HEK293 (cell line): ENCODE measurements around the gene C19orf47.

ENCODE experiments used
- CTCF ChIA-PET: fragments of 350-600 bp; formaldehyde crosslinking; extraction: SDS; loops from one replicate; lab custom pipeline; 2021; ENCODE audit warnings: antibody characterized with exemption; lab: Yijun Ruan, JAX
- POLR2A ChIA-PET: fragments of 300-600 bp; formaldehyde crosslinking; extraction: SDS; loops from one replicate; lab custom pipeline; 2020; ENCODE audit warnings: antibody characterized with exemption, inconsistent platforms; lab: Yijun Ruan, JAX
- H3K27ac ChIP-seq: fragments of 200-500 bp; sonication (Bioruptor generic); 2 replicates; pipeline ENCODE4 v1.5.1; 2014; ENCODE audit warnings: low read depth, low read length, control low read depth, inconsistent platforms; ENCODE audit errors: extremely low read depth
- H3K36me3 ChIP-seq, 2 experiments: fragments of 200-500 bp in 1 of 2; sonication (Bioruptor generic) in 1 of 2; 1 replicate in 1 of 2; 2 replicates in 1 of 2; pipeline ENCODE4 v1.5.1; 2014 to 2017; ENCODE audit warnings: inconsistent platforms in 2 of 2, low read length in 2 of 2; ENCODE audit not compliant: control insufficient read depth in 2 of 2, insufficient read depth in 1 of 2
- H3K4me1 ChIP-seq: fragments of 200-500 bp; sonication (Bioruptor generic); 2 replicates; pipeline ENCODE4 v1.5.1; 2014; ENCODE audit warnings: mild to moderate bottlenecking, low read length, inconsistent platforms; ENCODE audit not compliant: control insufficient read depth, insufficient read depth
- H3K4me3 ChIP-seq: 2 replicates; pipeline ENCODE4 v1.5.1; 2011; ENCODE audit warnings: low read depth, mild to moderate bottlenecking, control low read depth, low read length, moderate library complexity
- H3K9me3 ChIP-seq: fragments of 200-500 bp; sonication (Bioruptor generic); 2 replicates; pipeline ENCODE4 v1.5.1; 2014; ENCODE audit warnings: low read depth, low read length, inconsistent platforms; ENCODE audit not compliant: control insufficient read depth, insufficient read depth
- KLF8 ChIP-seq: fragments of 450-650 bp; formaldehyde crosslinking; IDR thresholded peaks from 2 replicates; pipeline ENCODE4 v1.5.1; 2016; ENCODE audit warnings: missing biosample characterization, missing genetic modification characterization
- PRDM1 ChIP-seq: fragments of 450-650 bp; formaldehyde crosslinking; IDR thresholded peaks from 2 replicates; pipeline ENCODE4; 2016; ENCODE audit warnings: missing biosample characterization, missing genetic modification characterization
- PRDM10 ChIP-seq: fragments of 450-650 bp; formaldehyde crosslinking; IDR thresholded peaks from 2 replicates; pipeline ENCODE4 v1.5.1; 2016; ENCODE audit warnings: missing biosample characterization, missing genetic modification characterization
- SP2 ChIP-seq: fragments of 450-650 bp; formaldehyde crosslinking; IDR thresholded peaks from 2 replicates; pipeline ENCODE4 v1.5.1; 2016; ENCODE audit warnings: missing biosample characterization, missing genetic modification characterization
- TSHZ1 ChIP-seq: fragments of 450-650 bp; formaldehyde crosslinking; IDR thresholded peaks from 2 replicates; pipeline ENCODE4 v1.5.1; 2016; ENCODE audit warnings: missing biosample characterization, missing genetic modification characterization, borderline replicate concordance
- ZBTB17 ChIP-seq: fragments of 450-650 bp; formaldehyde crosslinking; IDR thresholded peaks from 2 replicates; pipeline ENCODE4 v1.5.1; 2016; ENCODE audit warnings: missing biosample characterization, missing genetic modification characterization
- ZBTB21 ChIP-seq: fragments of 450-650 bp; formaldehyde crosslinking; IDR thresholded peaks from 2 replicates; pipeline ENCODE4 v1.5.1; 2017; ENCODE audit warnings: missing biosample characterization, missing genetic modification characterization
- ZBTB44 ChIP-seq: fragments of 450-650 bp; IDR thresholded peaks from 2 replicates; pipeline ENCODE4 v1.5.1; 2018; ENCODE audit warnings: missing biosample characterization, mild to moderate bottlenecking, missing genetic modification characterization
- ZBTB6 ChIP-seq: fragments of 450-650 bp; formaldehyde crosslinking; IDR thresholded peaks from 2 replicates; pipeline ENCODE4 v1.5.1; 2017; ENCODE audit warnings: missing biosample characterization, missing genetic modification characterization
- ZBTB7A ChIP-seq: fragments of 450-650 bp; formaldehyde crosslinking; IDR thresholded peaks from 2 replicates; pipeline ENCODE4 v1.5.1; 2016; ENCODE audit warnings: low read depth, missing biosample characterization, missing genetic modification characterization
- ZNF121 ChIP-seq: fragments of 450-650 bp; formaldehyde crosslinking; IDR thresholded peaks from 2 replicates; pipeline ENCODE4 v1.5.1; 2016; ENCODE audit warnings: missing biosample characterization, missing genetic modification characterization
- ZNF311 ChIP-seq: fragments of 450-650 bp; formaldehyde crosslinking; IDR thresholded peaks from 2 replicates; pipeline ENCODE4 v1.5.1; 2017; ENCODE audit warnings: missing biosample characterization, missing genetic modification characterization, borderline replicate concordance
- ZNF362 ChIP-seq: fragments of 450-650 bp; formaldehyde crosslinking; IDR thresholded peaks from 2 replicates; pipeline ENCODE4 v1.5.1; 2016; ENCODE audit warnings: missing biosample characterization, missing genetic modification characterization
- ZNF398 ChIP-seq: fragments of 450-650 bp; formaldehyde crosslinking; IDR thresholded peaks from 2 replicates; pipeline ENCODE4 v1.5.1; 2017; ENCODE audit warnings: missing biosample characterization, missing genetic modification characterization
- ZNF501 ChIP-seq: fragments of 450-650 bp; formaldehyde crosslinking; IDR thresholded peaks from 2 replicates; pipeline ENCODE4 v1.5.1; 2016; ENCODE audit warnings: missing biosample characterization, missing genetic modification characterization
- ZNF623 ChIP-seq: fragments of 450-650 bp; formaldehyde crosslinking; IDR thresholded peaks from 2 replicates; pipeline ENCODE4 v1.5.1; 2016; ENCODE audit warnings: missing biosample characterization, missing genetic modification characterization
- ZNF645 ChIP-seq: fragments of 450-650 bp; formaldehyde crosslinking; IDR thresholded peaks from 2 replicates; pipeline ENCODE4; 2016; ENCODE audit warnings: missing biosample characterization, missing genetic modification characterization

The C19orf47 gene

GRCh38 chr19:40362160-40362559 lies 14.0 kb upstream of the C19orf47 start (continued):
- TF ChIP-seq ZBTB7A (tag by site-specific recombination) (no peak), ZBTB17 (peak; percentile 85), ZNF623 (no peak), ZNF645 (tag by site-specific recombination) (no peak), ZNF398 (no peak), PRDM1 (tag by site-specific recombination) (0 out of 2 replicates have a peak, but pooled peaks have one; percentile 24)
- TF ChIP-seq, all 188 proteins: peak for 14

- H3K27ac ChIP-seq, result peak overlapping the region; percentile 13; the same call in 1 of the 2 replicates
- ChIA-PET CTCF (interaction anchor here (0.6 kb wide), 1 partner anchor 10 kb away, joined by 4 read pairs; no protein-coding TSS in a partner anchor), POLR2A (interaction anchor here (0.6 to 1.9 kb wide), 3 partner anchors 12 to 867 kb away, joined by 3 to 6 read pairs (median 4); partner anchors contain the start of genes C19orf47 and PLD3)
- H3K36me3 ChIP-seq, result peaks cover 0 to 22% of the 10 kb centered on the region in 2 experiments; a peak in 2 of 3 replicates
- TF ChIP-seq ZBTB21 (no peak), SP2 (tag by site-specific recombination) (no peak), PRDM10 (tag by site-specific recombination) (0 out of 2 replicates have a peak, but pooled peaks have one; percentile 36), ZNF311 (tag by site-specific recombination) (no peak), KLF8 (tag by site-specific recombination) (0 out of 2 replicates have a peak, but pooled peaks have one; percentile 8), ZBTB44 (peak; percentile 75; the same call in 1 of the 2 replicates), ZNF362 (tag by site-specific recombination) (0 out of 2 replicates have a peak, but pooled peaks have one; percentile 5), ZNF121 (tag by site-specific recombination) (peak; percentile 37; the same call in 1 of the 2 replicates), ZBTB6 (tag by site-specific recombination) (0 out of 2 replicates have a peak, but pooled peaks have one; percentile 34), ZNF501 (tag by site-specific recombination) (0 out of 2 replicates have a peak, but pooled peaks have one; percentile 27), TSHZ1 (tag by site-specific recombination) (peak; percentile 22; the same call in 1 of the 2 replicates)
- H3K9me3 ChIP-seq, result no peaks in the 10 kb centered on the region
- no peak overlapping the region for H3K4me3 ChIP-seq
- peaks cover 23% of the 10 kb centered on the region for H3K4me1 ChIP-seq
Measured at GRCh38 chr19:40360708-40361241, 12.6 kb upstream of the C19orf47 start.
